Endothelial cell of umbilical vein (primary cell): Measurements from ENCODE around the gene GALNT9. TPM values are rescaled to one million over a fixed set of nuclear protein-coding genes. Genes with fewer than 3 reads are reported as not detected.
"Not testable (repeated sequence)": the region's sequence is repeated elsewhere in the genome, so short reads cannot be mapped to it uniquely, and the experiment has no call there.

Source experiments
- BruUV-seq: library from RNA; stranded (reverse); fragments of 400-500 nt; replicated peaks from 2 replicates; lab custom pipeline; 2021; lab: Mats Ljungman, UMichigan
- CTCF ChIA-PET: fragments of 300-600, 350-600 bp; sonication (Branson Sonifier 250); formaldehyde crosslinking; loops from one replicate; lab custom pipeline; 2021; ENCODE audit warnings: antibody characterized with exemption, inconsistent platforms; lab: Charles Lee
- POLR2A ChIA-PET: fragments of 300-600, 350-600 bp; sonication (Branson Sonifier 250); formaldehyde crosslinking; loops from one replicate; lab custom pipeline; 2021; ENCODE audit warnings: antibody characterized with exemption, inconsistent platforms; lab: Charles Lee
- DNase-seq: peaks from one replicate; pipeline ENCODE4 v3.0.0-alpha.2; 2011; ENCODE audit warnings: low read depth, low spot score
- FAIRE-seq: peaks from 2 replicates; lab custom pipeline; 2011; peaks lifted over from hg19 to GRCh38; lab: Jason Lieb, UNC
- H2AFZ ChIP-seq: 2 replicates; pipeline ENCODE4 v1.6.0; 2012; ENCODE audit warnings: low read depth, low read length, control low read depth, inconsistent platforms
- H3K27ac ChIP-seq: 2 replicates; pipeline ENCODE4 v1.5.1; 2011; ENCODE audit warnings: low read depth, mild to moderate bottlenecking, control low read depth, low read length, moderate library complexity; ENCODE audit not compliant: insufficient read depth
- H3K27me3 ChIP-seq, 2 experiments: 2 replicates each; pipeline versions ENCODE4 v1.6.0 to v1.6.1; 2011; ENCODE audit warnings: low read length in 2 of 2, mixed read lengths in 1 of 2; ENCODE audit not compliant: control insufficient read depth in 2 of 2, insufficient read depth in 2 of 2
- H3K36me3 ChIP-seq, 2 experiments: 2 replicates in 1 of 2; 3 replicates in 1 of 2; pipeline ENCODE4 v1.5.1; 2011; ENCODE audit warnings: low read length in 2 of 2, mild to moderate bottlenecking in 1 of 2, moderate library complexity in 1 of 2; ENCODE audit not compliant: control insufficient read depth in 2 of 2, insufficient read depth in 2 of 2; ENCODE audit errors: extremely low read depth in 1 of 2
- H3K4me1 ChIP-seq: 3 replicates; pipeline ENCODE4 v1.5.1; 2011; ENCODE audit warnings: mild to moderate bottlenecking, low read length; ENCODE audit not compliant: control insufficient read depth, insufficient read depth; ENCODE audit errors: extremely low read depth
- H3K4me2 ChIP-seq: 2 replicates; pipeline ENCODE4 v1.6.1; 2011; ENCODE audit warnings: low read length, control low read depth, mixed read lengths; ENCODE audit not compliant: insufficient read depth
- H3K4me3 ChIP-seq, 3 experiments: fragments of 200-600 bp in 1 of 3; sonication (generic), shearing (Covaris generic) in 1 of 3; replicated peaks in 1 of 3; 2 replicates each; pipeline ENCODE4 v1.5.1; 2011 to 2016; ENCODE audit warnings: control low read depth in 3 of 3, low read length in 3 of 3, mild to moderate bottlenecking in 2 of 3, inconsistent platforms in 1 of 3, low read depth in 1 of 3, moderate library complexity in 1 of 3; ENCODE audit not compliant: insufficient read depth in 1 of 3
- H3K79me2 ChIP-seq: 2 replicates; pipeline ENCODE4 v1.6.0; 2012; ENCODE audit warnings: low read length, inconsistent platforms; ENCODE audit not compliant: control insufficient read depth, insufficient read depth
- H3K9ac ChIP-seq: replicated peaks from 2 replicates; pipeline ENCODE3; 2011; ENCODE audit warnings: low read length, control low read depth; ENCODE audit not compliant: insufficient read depth; ENCODE audit errors: extremely low read depth
- H3K9me1 ChIP-seq: replicated peaks from 3 replicates; pipeline ENCODE4 v1.6.0; 2011; ENCODE audit warnings: mild to moderate bottlenecking, low read length; ENCODE audit not compliant: control insufficient read depth, insufficient read depth; ENCODE audit errors: extremely low read depth
- H3K9me3 ChIP-seq: replicated peaks from 2 replicates; pipeline ENCODE4 v1.5.1; 2012; ENCODE audit warnings: low read length, inconsistent platforms; ENCODE audit not compliant: control insufficient read depth, insufficient read depth
- H4K20me1 ChIP-seq: replicated peaks from 2 replicates; pipeline ENCODE3; 2011; ENCODE audit warnings: mild to moderate bottlenecking, low read length; ENCODE audit not compliant: control insufficient read depth, insufficient read depth; ENCODE audit errors: extremely low read depth
- EZH2 ChIP-seq: IDR thresholded peaks from 2 replicates; pipeline ENCODE4 v1.6.1; 2012; ENCODE audit warnings: borderline replicate concordance, low read depth, mild to moderate bottlenecking, moderate library complexity, low read length, inconsistent platforms; ENCODE audit not compliant: severe bottlenecking
- FOS ChIP-seq: IDR thresholded peaks from 2 replicates; pipeline ENCODE4 v1.6.1; 2011; ENCODE audit warnings: mild to moderate bottlenecking, low read length, moderate library complexity, borderline replicate concordance; ENCODE audit not compliant: insufficient read depth
- GATA2 ChIP-seq: IDR thresholded peaks from 2 replicates; pipeline ENCODE4 v1.7.0; 2011; ENCODE audit warnings: low read depth, mild to moderate bottlenecking, moderate library complexity, mixed read lengths, low read length; ENCODE audit not compliant: insufficient read length, insufficient read depth
- JUN ChIP-seq: IDR thresholded peaks from 2 replicates; pipeline ENCODE4 v1.6.1; 2011; ENCODE audit warnings: borderline replicate concordance, low read depth; ENCODE audit not compliant: insufficient read length, insufficient read depth
- MYC ChIP-seq: IDR thresholded peaks from one replicate; pipeline ENCODE4 v1.6.1; 2011; ENCODE audit warnings: mild to moderate bottlenecking, low read depth, low read length
- POLR2A ChIP-seq: IDR thresholded peaks from 2 replicates; pipeline ENCODE4 v1.6.1; 2012; ENCODE audit warnings: low read depth, mild to moderate bottlenecking, control low read depth, low read length
- POLR2AphosphoS5 ChIP-seq: IDR thresholded peaks from 2 replicates; pipeline ENCODE4 v1.6.1; 2012; ENCODE audit warnings: low read depth, mild to moderate bottlenecking, control low read depth, low read length, moderate library complexity; ENCODE audit not compliant: insufficient read depth
- dilution Hi-C: fragments of 300-500 bp; cut with MboI; formaldehyde crosslinking; loops from one replicate; pipeline ENCODE4 v1.15.0; 2019; ENCODE audit warnings: low sequenced_read_pairs; ENCODE audit not compliant: extremely low pct_ligation_motif_present
- intact Hi-C: fragments of 100-400 bp; cut with micrococcal nuclease; formaldehyde crosslinking; loops from one replicate; pipeline ENCODE4 v1.10.0; 2022
- polyA plus RNA-seq, 4 experiments: library from polyadenylated mRNA; depleted of rRNA in 3 of 4; stranded (reverse) in 3 of 4; unstranded in 1 of 4; fragments of >200 nt; gene quantifications; 2 replicates each; pipeline versions ENCODE4 v1.2.1 to v1.2.3, GENCODE V29; 2011 to 2012; ENCODE audit warnings: missing spikeins in 1 of 4
- total RNA-seq: library from RNA; stranded (reverse); gene quantifications from 2 replicates; pipeline ENCODE4 v1.2.3, GENCODE V29; 2021
- TF ChIP-seq, protein P1 (sequence below), 2 donors: IDR thresholded peaks; 1 replicate in 1 of 2; 2 replicates in 1 of 2; pipeline ENCODE4 v1.5.1; 2011; ENCODE audit warnings: low read length in 2 of 2, mild to moderate bottlenecking in 2 of 2, moderate library complexity in 2 of 2, control low read depth in 1 of 2, inconsistent platforms in 1 of 2, low read depth in 1 of 2; ENCODE audit not compliant: insufficient read depth in 1 of 2; ENCODE audit errors: extremely low read depth in 1 of 2
- TF ChIP-seq, protein P2 (sequence below): IDR thresholded peaks from 2 replicates; pipeline ENCODE4 v1.6.1; 2011; ENCODE audit not compliant: insufficient read depth, insufficient read length

Gene GALNT9
- total and polyA plus RNA-seq, 2 donors (not counting 3 experiments of a cell fraction or from before 2014, with no cell fraction given): 0.14 to 0.73 TPM

- no peaks in the 10 kb centered on the region for H3K27me3 ChIP-seq
- no TSS peak for BruUV-seq
- TF ChIP-seq, protein P1, sequence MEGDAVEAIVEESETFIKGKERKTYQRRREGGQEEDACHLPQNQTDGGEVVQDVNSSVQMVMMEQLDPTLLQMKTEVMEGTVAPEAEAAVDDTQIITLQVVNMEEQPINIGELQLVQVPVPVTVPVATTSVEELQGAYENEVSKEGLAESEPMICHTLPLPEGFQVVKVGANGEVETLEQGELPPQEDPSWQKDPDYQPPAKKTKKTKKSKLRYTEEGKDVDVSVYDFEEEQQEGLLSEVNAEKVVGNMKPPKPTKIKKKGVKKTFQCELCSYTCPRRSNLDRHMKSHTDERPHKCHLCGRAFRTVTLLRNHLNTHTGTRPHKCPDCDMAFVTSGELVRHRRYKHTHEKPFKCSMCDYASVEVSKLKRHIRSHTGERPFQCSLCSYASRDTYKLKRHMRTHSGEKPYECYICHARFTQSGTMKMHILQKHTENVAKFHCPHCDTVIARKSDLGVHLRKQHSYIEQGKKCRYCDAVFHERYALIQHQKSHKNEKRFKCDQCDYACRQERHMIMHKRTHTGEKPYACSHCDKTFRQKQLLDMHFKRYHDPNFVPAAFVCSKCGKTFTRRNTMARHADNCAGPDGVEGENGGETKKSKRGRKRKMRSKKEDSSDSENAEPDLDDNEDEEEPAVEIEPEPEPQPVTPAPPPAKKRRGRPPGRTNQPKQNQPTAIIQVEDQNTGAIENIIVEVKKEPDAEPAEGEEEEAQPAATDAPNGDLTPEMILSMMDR (IDR thresholded peaks at IDR 0.05; ENCODE audit: extremely low read depth in 1 of 2, insufficient read depth in 1 of 2, low read depth in 1 of 2, low read length in 2 of 2): no peak
- TF ChIP-seq POLR2AphosphoS5 (no peak), MYC (no peak), POLR2A (no peak), EZH2 (no peak), FOS (no peak), GATA2 (no peak), JUN (no peak)
- TF ChIP-seq, protein P2, sequence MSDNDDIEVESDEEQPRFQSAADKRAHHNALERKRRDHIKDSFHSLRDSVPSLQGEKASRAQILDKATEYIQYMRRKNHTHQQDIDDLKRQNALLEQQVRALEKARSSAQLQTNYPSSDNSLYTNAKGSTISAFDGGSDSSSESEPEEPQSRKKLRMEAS: no peak
- H3K27ac ChIP-seq: no peak overlapping the region
- no peak for FAIRE-seq
- no peak overlapping the region for H3K4me3 ChIP-seq
- no peaks in the 10 kb centered on the region for H3K4me1 ChIP-seq
- no peaks in the 10 kb centered on the region for H3K9me3 ChIP-seq
- no peak for DNase-seq
- no peaks in the 10 kb centered on the region for H3K79me2 ChIP-seq
- no peak overlapping the region for H3K9ac ChIP-seq
- CTCF ChIA-PET: no interaction called here
- no peak overlapping the region for H3K4me2 ChIP-seq
- dilution Hi-C loops (no loop called here), intact Hi-C loops (no loop called here)
- no peaks in the 10 kb centered on the region for H4K20me1 ChIP-seq
- no peaks in the 10 kb centered on the region for H3K9me1 ChIP-seq
- H3K36me3 ChIP-seq: no peaks in the 10 kb centered on the region
- no peak overlapping the region for H2AFZ ChIP-seq
- POLR2A ChIA-PET: no interaction called here
Observed at GRCh38 chr12:132296063-132296462, 33.3 kb downstream of the GALNT9 start.

GRCh38 chr12:132295561-132295960 lies 33.8 kb downstream of the GALNT9 start:
- H3K4me3 ChIP-seq, H3K27ac ChIP-seq, H3K36me3 ChIP-seq, H3K4me2 ChIP-seq, H3K27me3 ChIP-seq, H3K9ac ChIP-seq, DNase-seq, H3K79me2 ChIP-seq, H2AFZ ChIP-seq, BruUV-seq, POLR2A ChIA-PET, intact Hi-C loops, H3K9me3 ChIP-seq, H3K9me1 ChIP-seq, FAIRE-seq, dilution Hi-C loops, H3K4me1 ChIP-seq, CTCF ChIA-PET, H4K20me1 ChIP-seq: not testable (repeated sequence)
